GM18867 (cell line): ENCODE measurements around the gene LCP1.

ENCODE experiments used
- ATAC-seq: cut with Tn5 transposase; IDR thresholded peaks from one replicate; pipeline ENCODE4 v1.9.1; 2021; ENCODE audit warnings: mild to moderate bottlenecking, moderate library complexity; ENCODE audit not compliant: unreplicated experiment

The LCP1 gene

GRCh38 chr13:46104868-46105267 lies 77.1 kb downstream of the LCP1 start, which contains the start of gene CPB2:
TSS of gene CPB2 (minus strand) at chr13:46105033. CDS start at chr13:46105009, 24 bp downstream.
- ATAC-seq: no peak

- no peak for ATAC-seq
Observed at GRCh38 chr13:46103037-46103436, 78.9 kb downstream of the LCP1 start.

DNA sequence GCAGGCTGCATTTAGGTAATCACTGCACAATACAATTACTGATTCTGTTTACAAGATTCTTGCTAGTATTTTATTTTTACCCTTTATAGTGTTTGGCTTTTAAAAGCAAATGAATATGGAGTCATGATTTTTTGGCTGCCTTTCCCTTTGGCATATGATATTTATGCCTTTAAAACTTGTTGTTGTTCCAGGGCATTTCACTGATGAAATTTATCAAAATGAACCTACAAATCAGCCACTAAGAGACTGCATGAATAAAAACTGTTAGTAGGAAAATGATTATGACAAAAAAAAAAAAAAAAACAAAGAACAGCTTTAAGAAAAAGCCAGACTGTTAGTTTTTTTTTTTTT lies 79.7 kb downstream of the LCP1 start:
- ATAC-seq: no peak

DNA sequence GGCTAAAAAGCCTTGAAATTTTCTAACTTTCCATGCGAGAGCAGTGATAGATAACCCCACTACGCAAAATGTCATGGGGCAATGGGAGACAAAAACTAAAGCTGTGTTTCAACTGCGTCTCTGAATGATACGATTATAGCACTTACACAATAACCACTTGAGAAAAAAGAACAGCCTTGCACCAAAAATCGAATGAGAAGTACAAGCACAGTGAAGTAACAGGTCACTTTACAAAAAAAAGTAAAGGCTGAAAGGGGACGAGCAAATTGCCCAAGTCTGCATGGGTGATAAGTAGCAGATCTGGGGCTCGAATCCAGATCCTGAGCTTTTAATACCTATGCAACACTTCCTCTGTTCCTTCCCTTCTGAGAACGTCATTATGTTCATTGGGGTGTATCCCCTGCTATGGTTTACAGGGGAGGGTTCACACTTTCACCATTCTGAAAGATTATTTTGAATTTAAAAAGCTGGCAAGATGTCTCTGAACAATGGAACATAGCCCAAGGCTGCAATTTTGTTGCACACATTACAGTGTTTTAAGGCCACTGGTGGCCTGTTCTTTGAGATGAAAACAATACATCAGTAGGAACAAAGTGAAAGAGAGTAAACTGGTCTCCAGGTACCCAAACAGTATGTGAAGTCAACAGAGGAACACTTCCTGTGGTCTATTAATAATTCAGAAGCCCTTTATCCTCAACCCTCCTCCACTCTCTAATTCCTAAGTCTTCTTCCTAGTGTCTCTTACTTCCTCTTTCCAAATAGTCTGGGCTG lies 80.3 kb downstream of the LCP1 start:
- no peak for ATAC-seq

GRCh38 chr13:46101002-46101401 lies 81.0 kb downstream of the LCP1 start:
- ATAC-seq: no peak

DNA sequence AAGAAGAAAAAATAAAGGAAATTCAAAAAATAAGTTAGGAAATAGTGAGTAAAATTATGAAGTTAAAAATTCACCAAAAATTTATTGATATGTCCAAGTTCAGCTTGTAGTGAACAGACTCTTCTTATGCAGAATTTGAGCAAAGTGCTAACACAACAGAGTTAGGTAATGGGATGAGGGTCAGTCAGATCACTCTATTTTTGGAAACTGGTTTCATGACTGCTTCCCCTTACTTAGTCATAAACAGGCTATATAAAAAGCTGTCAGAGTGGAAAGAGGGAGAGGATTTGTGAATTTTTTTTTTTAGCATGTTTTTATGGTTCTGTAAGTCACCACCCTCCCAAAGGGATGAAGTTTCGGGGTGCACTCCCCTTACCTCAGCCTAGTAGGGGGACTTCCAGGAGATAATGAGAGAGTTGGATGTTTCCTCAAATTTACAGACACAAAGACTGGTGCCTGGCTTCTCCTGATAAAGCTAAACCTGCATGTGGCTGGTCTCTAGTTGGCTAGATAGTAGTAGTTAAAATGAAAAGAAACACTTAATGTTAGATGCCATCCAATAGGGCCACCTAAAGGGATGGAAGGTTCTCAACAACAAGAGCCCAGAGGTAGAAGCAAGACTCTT lies 81.7 kb downstream of the LCP1 start:
- peak; percentile 38 for ATAC-seq

- no peak for ATAC-seq
Observed at GRCh38 chr13:46097663-46098062, 84.3 kb downstream of the LCP1 start.

- ATAC-seq: no peak
Observed at GRCh38 chr13:46097015-46097414, 85.0 kb downstream of the LCP1 start.

GRCh38 chr13:46094478-46094877 lies 87.5 kb downstream of the LCP1 start:
- no peak for ATAC-seq

GRCh38 chr13:46088821-46089562 lies 93.0 kb downstream of the LCP1 start:
- ATAC-seq: no peak

GRCh38 chr13:46087481-46087880 lies 94.5 kb downstream of the LCP1 start:
- ATAC-seq: no peak

- ATAC-seq: no peak
Observed at GRCh38 chr13:46086985-46087384, 95.0 kb downstream of the LCP1 start.

- ATAC-seq: no peak
Observed at GRCh38 chr13:46086421-46086922, 95.5 kb downstream of the LCP1 start.

- ATAC-seq: no peak
Observed at GRCh38 chr13:46085737-46086136, 96.2 kb downstream of the LCP1 start.

- no peak for ATAC-seq
Observed at GRCh38 chr13:46082324-46082723, 99.7 kb downstream of the LCP1 start.

DNA sequence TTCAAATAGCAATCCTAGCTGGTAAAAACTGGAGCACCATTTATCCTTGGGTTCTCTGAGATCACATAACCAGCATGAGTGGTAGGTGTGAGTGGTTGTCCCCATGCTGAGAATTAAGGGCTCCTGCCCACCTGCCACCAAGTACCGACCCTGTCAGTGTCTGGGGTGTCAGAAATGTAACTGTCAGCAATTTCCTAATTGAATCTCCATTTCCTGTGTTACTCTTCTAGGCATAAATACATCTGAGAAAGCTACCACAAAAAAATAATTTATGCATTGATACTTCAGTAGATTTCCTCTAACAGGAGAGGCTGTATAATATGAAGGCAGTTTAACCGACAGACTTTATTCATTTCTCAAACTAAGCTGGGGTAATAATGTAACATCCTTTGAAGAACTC lies 102.2 kb downstream of the LCP1 start:
- no peak for ATAC-seq

GRCh38 chr13:46077265-46077664 lies 104.7 kb downstream of the LCP1 start:
- ATAC-seq: no peak

DNA sequence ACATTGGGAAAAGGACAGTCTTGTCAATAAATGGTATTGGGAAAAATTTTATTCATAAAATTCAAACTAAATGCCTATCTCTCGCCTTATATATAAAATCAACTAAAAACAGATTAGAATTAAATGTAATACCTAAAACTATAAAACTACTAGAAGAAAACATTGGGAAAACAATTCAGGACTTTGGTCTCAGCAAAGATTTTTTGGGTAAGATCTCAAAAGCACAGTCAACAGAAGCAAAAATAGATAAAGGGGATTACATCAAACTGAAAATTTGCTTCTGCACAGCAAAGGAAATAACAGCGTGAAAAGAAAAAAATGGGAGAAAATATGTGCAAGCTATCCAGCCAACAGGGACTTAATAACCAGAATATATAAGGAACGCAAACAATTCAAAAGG lies 105.2 kb downstream of the LCP1 start:
- no peak for ATAC-seq
